Smooth muscle cell of the pulmonary artery (primary cell): ENCODE data around the gene IQCN. TPM values are rescaled to one million over a fixed set of nuclear protein-coding genes. Genes with fewer than 3 reads are reported as not detected.

Source experiments
- total RNA-seq: library from RNA; depleted of rRNA; stranded (reverse); fragments of >200 nt; gene quantifications from 2 replicates; pipeline ENCODE4 v1.2.3, GENCODE V29; 2014

The IQCN gene
- 0.33 and 1.1 TPM in 2 replicates for total RNA-seq

GRCh38 chr19:18274219-18274780 is at the start of gene IQCN:
Gene IQCN, minus strand, starts transcription at chr19:18274452. Its CDS starts 4,974 bp downstream, at chr19:18269478.

GRCh38 chr19:18322759-18323460 is 48.7 kb upstream of the IQCN start, which contains the start of gene LSM4:
Gene LSM4, minus strand, starts transcription at chr19:18323076. Its CDS starts 56 bp downstream, at chr19:18323020.

GRCh38 chr19:18281082-18282020 is 7.1 kb upstream of the IQCN start, which contains the start of gene JUND:
Gene JUND, minus strand, starts transcription at chr19:18281622. Its CDS starts 138 bp downstream, at chr19:18281484.

GRCh38 chr19:18225702-18226468 is 48.4 kb downstream of the IQCN start, which contains the start of gene PDE4C:
Gene PDE4C, minus strand, starts transcription at chr19:18226438. Its CDS starts 23 bp downstream, at chr19:18226415.

Other genes starting within 250 kb of the IQCN start
- gene IL12RB1, start 187.5 kb downstream of the IQCN start, total RNA-seq = 0.33 and 0.36 TPM in 2 replicates
- gene MAST3, start 176.7 kb downstream of the IQCN start, total RNA-seq = 8.4 and 8.5 TPM in 2 replicates
- gene PIK3R2, start 121.3 kb downstream of the IQCN start, total RNA-seq = 32.0 and 55.7 TPM in 2 replicates
- 21.5 and 30.6 TPM in 2 replicates for gene IFI30, start 100.6 kb downstream of the IQCN start, total RNA-seq
- gene MPV17L2, start 81.2 kb downstream of the IQCN start, total RNA-seq = 4.4 and 7.6 TPM in 2 replicates
- gene RAB3A, start 70.4 kb downstream of the IQCN start, total RNA-seq = 8.6 and 10.4 TPM in 2 replicates
- 4.5 and 21.3 TPM in 2 replicates for gene PDE4C, start 48.0 kb downstream of the IQCN start, total RNA-seq
- 146 and 216 TPM in 2 replicates for gene JUND, start 7.2 kb upstream of the IQCN start, total RNA-seq
- gene LSM4, start 48.6 kb upstream of the IQCN start, total RNA-seq = 85.4 and 90.5 TPM in 2 replicates
- gene PGPEP1, start 66.1 kb upstream of the IQCN start, total RNA-seq = 53.4 and 53.7 TPM in 2 replicates
- 78.5 and 124 TPM in 2 replicates for gene GDF15, start 111.7 kb upstream of the IQCN start, total RNA-seq
- 0.07 TPM in 2 replicates for gene LRRC25, start 123.2 kb upstream of the IQCN start, total RNA-seq
- gene SSBP4, start 144.9 kb upstream of the IQCN start, total RNA-seq = 50.0 and 70.0 TPM in 2 replicates
- gene ISYNA1, start 163.7 kb upstream of the IQCN start, total RNA-seq = 16.9 and 63.8 TPM in 2 replicates
- 15.2 and 15.3 TPM in 2 replicates for gene ELL, start 247.6 kb upstream of the IQCN start, total RNA-seq